ENCODE measurements around the gene SMARCD3. TPM values are rescaled to one million over a fixed set of nuclear protein-coding genes. Genes with fewer than 3 reads are reported as not detected.

The SMARCD3 gene
- total RNA-seq, 4 donors from 2014 or later = 42.2 to 56.7 (median 47.2) TPM

DNA sequence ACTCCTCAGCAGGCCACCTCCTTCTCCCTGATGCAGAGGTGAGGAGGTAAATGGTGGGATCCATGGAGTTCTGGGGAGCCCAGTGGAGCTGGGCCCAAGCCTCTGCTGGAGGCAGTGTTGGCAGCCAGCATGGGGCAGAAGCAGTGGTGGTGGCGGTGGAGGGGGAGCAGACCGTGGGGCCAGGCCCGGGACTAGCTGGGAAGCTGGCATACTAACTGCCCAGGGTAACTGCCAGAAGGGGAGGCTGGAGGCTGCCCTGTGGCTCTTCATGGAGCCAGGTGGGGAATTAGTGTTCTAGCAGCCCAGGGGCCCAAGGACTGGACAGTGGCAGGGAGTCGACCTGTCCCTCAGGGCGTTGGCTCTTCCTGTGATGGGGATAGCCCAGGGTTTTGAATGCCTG, 16.1 kb upstream of the SMARCD3 start:
- Histone ChIP-seq H3K4me1 (no peaks in the 10 kb centered on the region), H3K4me3 (replicated peaks in 1 of 3) (no peak overlapping the region), H3K27me3 (no peaks in the 10 kb centered on the region), H3K9me3 (no peaks in the 10 kb centered on the region), H3K27ac (no peak overlapping the region), H3K36me3 (no peaks in the 10 kb centered on the region)
- intact Hi-C loops (cut with DNase I) = no loop called here
- TF ChIP-seq, protein P1, sequence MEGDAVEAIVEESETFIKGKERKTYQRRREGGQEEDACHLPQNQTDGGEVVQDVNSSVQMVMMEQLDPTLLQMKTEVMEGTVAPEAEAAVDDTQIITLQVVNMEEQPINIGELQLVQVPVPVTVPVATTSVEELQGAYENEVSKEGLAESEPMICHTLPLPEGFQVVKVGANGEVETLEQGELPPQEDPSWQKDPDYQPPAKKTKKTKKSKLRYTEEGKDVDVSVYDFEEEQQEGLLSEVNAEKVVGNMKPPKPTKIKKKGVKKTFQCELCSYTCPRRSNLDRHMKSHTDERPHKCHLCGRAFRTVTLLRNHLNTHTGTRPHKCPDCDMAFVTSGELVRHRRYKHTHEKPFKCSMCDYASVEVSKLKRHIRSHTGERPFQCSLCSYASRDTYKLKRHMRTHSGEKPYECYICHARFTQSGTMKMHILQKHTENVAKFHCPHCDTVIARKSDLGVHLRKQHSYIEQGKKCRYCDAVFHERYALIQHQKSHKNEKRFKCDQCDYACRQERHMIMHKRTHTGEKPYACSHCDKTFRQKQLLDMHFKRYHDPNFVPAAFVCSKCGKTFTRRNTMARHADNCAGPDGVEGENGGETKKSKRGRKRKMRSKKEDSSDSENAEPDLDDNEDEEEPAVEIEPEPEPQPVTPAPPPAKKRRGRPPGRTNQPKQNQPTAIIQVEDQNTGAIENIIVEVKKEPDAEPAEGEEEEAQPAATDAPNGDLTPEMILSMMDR (IDR thresholded peaks at IDR 0.05) = no peak
- no peak for TF ChIP-seq POLR2A (IDR thresholded peaks at IDR 0.05)
- no peak for DNase-seq
- WGBS, 2 donors = 84% methylated on average over 5 of the region's 5 CpGs; no CpG with 5 or more reads in 1 of the 2 donors

DNA sequence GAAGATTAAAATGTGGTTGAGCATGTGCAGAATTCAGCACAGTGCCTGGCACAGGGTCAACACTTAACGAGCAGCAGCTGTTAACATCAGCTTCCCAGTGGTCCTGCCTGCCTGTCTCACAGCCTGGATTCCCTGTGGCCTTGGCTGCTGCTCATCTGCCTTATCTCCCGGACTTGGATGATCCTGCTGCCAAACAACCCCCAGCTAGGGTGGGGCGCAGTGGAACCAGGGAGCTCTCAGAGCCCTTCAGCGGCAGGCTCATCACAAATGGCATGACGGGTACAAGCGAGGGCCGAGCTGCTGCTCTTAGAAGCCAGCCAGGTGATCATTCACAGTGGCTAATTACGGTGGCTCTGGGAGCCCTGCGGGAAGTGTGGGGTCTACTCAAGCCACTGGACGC, 13.0 kb upstream of the SMARCD3 start:
- Histone ChIP-seq H3K36me3 (no peaks in the 10 kb centered on the region), H3K4me3 (replicated peaks in 1 of 3) (no peak overlapping the region), H3K4me1 (no peaks in the 10 kb centered on the region), H3K27me3 (no peaks in the 10 kb centered on the region), H3K27ac (no peak overlapping the region), H3K9me3 (no peaks in the 10 kb centered on the region)
- DNase-seq = no peak
- 29 to 51% methylated on average over 6 to 9 of the region's 10 CpGs for WGBS, 2 donors
- TF ChIP-seq POLR2A (IDR thresholded peaks at IDR 0.05) = no peak
- TF ChIP-seq, protein P1 (IDR thresholded peaks at IDR 0.05) = no peak
- intact Hi-C loops (cut with DNase I) = no loop called here

DNA sequence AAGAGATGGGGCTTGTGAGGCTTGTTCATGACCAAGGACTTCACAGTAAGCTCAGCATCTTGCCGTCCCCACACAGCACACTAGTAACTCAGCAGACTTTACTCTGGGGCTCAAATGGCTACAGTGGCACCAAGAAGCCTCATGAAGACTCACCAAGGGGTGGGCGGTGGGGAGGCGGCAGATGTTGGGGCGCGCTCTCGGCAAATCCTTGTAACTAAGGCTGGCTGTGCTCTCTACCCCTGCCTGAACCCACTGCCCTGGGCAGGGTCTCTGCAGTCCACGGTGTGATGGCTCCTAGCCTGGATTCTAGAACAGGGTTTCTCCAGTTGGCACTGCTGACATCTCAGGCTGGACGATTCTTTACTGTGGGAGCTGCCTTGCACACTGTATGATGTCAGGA, 12.4 kb upstream of the SMARCD3 start:
- TF ChIP-seq, protein P1 (IDR thresholded peaks at IDR 0.05) = no peak
- no peak for TF ChIP-seq POLR2A (IDR thresholded peaks at IDR 0.05)
- Histone ChIP-seq H3K27me3 (no peaks in the 10 kb centered on the region), H3K9me3 (no peaks in the 10 kb centered on the region), H3K4me1 (no peaks in the 10 kb centered on the region), H3K36me3 (no peaks in the 10 kb centered on the region), H3K27ac (no peak overlapping the region), H3K4me3 (replicated peaks in 1 of 3) (no peak overlapping the region)
- 74 to 84% methylated on average over 7 to 8 of the region's 8 CpGs for WGBS, 2 donors
- intact Hi-C loops (cut with DNase I) = no loop called here
- DNase-seq = no peak

DNA sequence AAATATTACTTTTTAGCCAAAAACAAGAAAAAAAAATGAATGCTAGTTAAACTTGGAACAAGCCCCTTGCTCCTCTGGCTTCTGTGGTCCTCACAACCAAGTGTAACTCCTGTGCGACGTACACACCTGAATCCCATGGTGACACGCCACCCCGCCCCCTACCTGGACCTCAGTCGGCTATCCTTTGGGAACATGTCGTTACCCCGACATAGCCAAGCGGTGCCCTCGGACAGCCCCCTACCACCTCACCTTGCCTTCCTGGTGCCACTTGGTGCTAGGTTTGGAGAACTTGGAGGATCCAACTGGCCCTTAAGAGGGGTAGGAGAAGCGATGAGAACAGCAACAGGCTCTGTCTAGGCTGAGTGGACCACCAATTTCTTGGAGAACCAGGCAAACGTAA, 12.0 kb upstream of the SMARCD3 start:
- Histone ChIP-seq H3K4me3 (replicated peaks in 1 of 3) (no peak overlapping the region), H3K27me3 (no peaks in the 10 kb centered on the region), H3K4me1 (no peaks in the 10 kb centered on the region), H3K9me3 (no peaks in the 10 kb centered on the region), H3K36me3 (no peaks in the 10 kb centered on the region), H3K27ac (no peak overlapping the region)
- DNase-seq = no peak
- TF ChIP-seq POLR2A (IDR thresholded peaks at IDR 0.05) = no peak
- TF ChIP-seq, protein P1 (IDR thresholded peaks at IDR 0.05) = no peak
- intact Hi-C loops (cut with DNase I) = no loop called here
- WGBS, 2 donors = 90 to 91% methylated on average over 11 of the region's 11 CpGs

DNA sequence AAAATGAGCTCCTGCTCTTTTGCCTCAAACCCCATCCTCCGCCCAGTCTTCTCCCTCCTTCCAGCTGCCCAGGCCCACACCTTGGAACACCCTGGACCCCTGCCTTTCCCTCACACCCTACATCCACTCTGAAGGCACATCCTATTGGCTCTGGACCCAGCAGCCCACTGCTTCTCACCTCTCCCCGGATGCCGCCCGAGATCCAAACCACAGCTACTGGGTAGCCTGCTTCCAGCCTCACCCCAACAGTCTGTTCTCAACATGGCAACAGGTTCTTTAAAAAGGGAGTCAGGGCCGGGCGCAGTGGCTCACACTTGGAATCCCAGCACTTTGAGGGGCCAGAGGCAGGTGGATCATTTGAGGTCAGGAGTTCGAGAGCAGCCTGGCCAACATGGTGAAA, 9.5 kb upstream of the SMARCD3 start:
- H3K9me3 ChIP-seq = no peaks in the 10 kb centered on the region
- no peaks in the 10 kb centered on the region for H3K36me3 ChIP-seq
- WGBS, 2 donors = 91 to 92% methylated on average over 7 of the region's 7 CpGs
- no peak overlapping the region for H3K27ac ChIP-seq
- no peak for DNase-seq
- intact Hi-C loops (cut with DNase I) = no loop called here
- no peak for TF ChIP-seq POLR2A (IDR thresholded peaks at IDR 0.05)
- TF ChIP-seq, protein P1 (IDR thresholded peaks at IDR 0.05) = no peak
- H3K4me3 ChIP-seq (replicated peaks in 1 of 3) = no peak overlapping the region
- H3K27me3 ChIP-seq = no peaks in the 10 kb centered on the region
- peaks cover 0 to 3% of the 10 kb centered on the region in 2 donors for H3K4me1 ChIP-seq

All from thyroid gland (tissue), 4 donors.